Sigmoid colon (tissue), 4 donors: Measurements from ENCODE around the gene SLC25A39.

ENCODE experiments used
- POLR2A ChIP-seq, 2 donors: fragments of 450-650 bp; IDR thresholded peaks; one replicate each; pipeline ENCODE4 v1.6.1; 2016; ENCODE audit warnings: antibody characterized with exemption in 2 of 2, mild to moderate bottlenecking in 2 of 2, moderate library complexity in 2 of 2
- POLR2AphosphoS5 ChIP-seq, 4 donors: sonication (generic); formaldehyde crosslinking; IDR thresholded peaks; one replicate each; pipeline ENCODE4 v1.6.1; 2017; ENCODE audit warnings: antibody characterized with exemption in 4 of 4
- TF ChIP-seq, protein P1 (sequence below), 4 experiments: fragments of 450-650 bp in 3 of 4; fragments of 200-600 bp in 1 of 4; IDR thresholded peaks; one replicate each; pipeline ENCODE4 v1.5.1; 2016 to 2019; ENCODE audit warnings: antibody characterized with exemption in 4 of 4, mild to moderate bottlenecking in 3 of 4, moderate library complexity in 2 of 4

DNA sequence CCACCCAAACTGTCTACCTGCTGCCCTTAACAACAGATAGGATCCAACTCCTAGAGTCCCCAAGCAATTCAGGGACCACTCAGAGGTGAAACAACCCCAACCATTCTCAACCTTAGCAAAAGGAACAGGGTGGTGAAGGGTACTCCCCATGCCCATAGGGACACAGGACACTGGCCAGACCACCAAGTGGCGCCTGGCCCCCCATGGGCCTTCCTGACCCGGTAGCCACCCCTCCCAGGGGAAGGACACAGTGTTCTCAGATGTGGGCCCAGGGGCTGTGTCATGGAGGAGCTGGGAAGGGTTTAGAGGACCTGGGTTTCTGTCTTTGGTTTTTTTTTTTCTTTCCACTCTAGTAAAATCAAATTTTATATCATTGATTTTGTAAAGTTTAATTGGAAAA, 9.7 kb upstream of the SLC25A39 start:
- TF ChIP-seq POLR2A (IDR thresholded peaks at IDR 0.05): no peak
- TF ChIP-seq POLR2AphosphoS5 (IDR thresholded peaks at IDR 0.05): no peak
- TF ChIP-seq, protein P1, sequence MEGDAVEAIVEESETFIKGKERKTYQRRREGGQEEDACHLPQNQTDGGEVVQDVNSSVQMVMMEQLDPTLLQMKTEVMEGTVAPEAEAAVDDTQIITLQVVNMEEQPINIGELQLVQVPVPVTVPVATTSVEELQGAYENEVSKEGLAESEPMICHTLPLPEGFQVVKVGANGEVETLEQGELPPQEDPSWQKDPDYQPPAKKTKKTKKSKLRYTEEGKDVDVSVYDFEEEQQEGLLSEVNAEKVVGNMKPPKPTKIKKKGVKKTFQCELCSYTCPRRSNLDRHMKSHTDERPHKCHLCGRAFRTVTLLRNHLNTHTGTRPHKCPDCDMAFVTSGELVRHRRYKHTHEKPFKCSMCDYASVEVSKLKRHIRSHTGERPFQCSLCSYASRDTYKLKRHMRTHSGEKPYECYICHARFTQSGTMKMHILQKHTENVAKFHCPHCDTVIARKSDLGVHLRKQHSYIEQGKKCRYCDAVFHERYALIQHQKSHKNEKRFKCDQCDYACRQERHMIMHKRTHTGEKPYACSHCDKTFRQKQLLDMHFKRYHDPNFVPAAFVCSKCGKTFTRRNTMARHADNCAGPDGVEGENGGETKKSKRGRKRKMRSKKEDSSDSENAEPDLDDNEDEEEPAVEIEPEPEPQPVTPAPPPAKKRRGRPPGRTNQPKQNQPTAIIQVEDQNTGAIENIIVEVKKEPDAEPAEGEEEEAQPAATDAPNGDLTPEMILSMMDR (IDR thresholded peaks at IDR 0.05): no peak
